A549 (cell line): ENCODE results near the gene OPN5.
A peak's percentile ranks its signal among the peaks of the same experiment; 100 is the strongest.

Source experiments
- CHD4 ChIP-seq: fragments of 200-600 bp; sonication (generic); IDR thresholded peaks from 2 replicates; pipeline ENCODE4 v1.6.1; 2016; ENCODE audit warnings: antibody characterized with exemption, mild to moderate bottlenecking, borderline replicate concordance
- CTCF ChIP-seq: fragments of >200 bp; sonication (Bioruptor Twin); formaldehyde crosslinking; IDR thresholded peaks from 3 replicates; pipeline ENCODE4 v1.5.1; 2016
- EP300 ChIP-seq, 2 experiments: fragments of >200 bp; sonication (Bioruptor Twin); formaldehyde crosslinking; IDR thresholded peaks; 2 replicates in 1 of 2; 3 replicates in 1 of 2; pipeline ENCODE4 v1.6.1; 2016 to 2017
- JUN ChIP-seq, 2 experiments: fragments of >200 bp; sonication (Bioruptor Twin); formaldehyde crosslinking; IDR thresholded peaks; 2 replicates in 1 of 2; 3 replicates in 1 of 2; pipeline ENCODE4 v1.6.1; 2016 to 2017
- JUNB ChIP-seq: fragments of >200 bp; sonication (Bioruptor Twin); formaldehyde crosslinking; IDR thresholded peaks from 2 replicates; pipeline ENCODE4 v1.6.1; 2016
- MAX ChIP-seq: IDR thresholded peaks from 2 replicates; pipeline ENCODE4 v1.6.1; 2012
- POLR2A ChIP-seq: IDR thresholded peaks from 2 replicates; pipeline ENCODE4 v1.6.1; 2012; ENCODE audit warnings: mild to moderate bottlenecking, low read length
- RAD21 ChIP-seq, 2 experiments: fragments of >200 bp in 1 of 2; sonication (Bioruptor Twin) in 1 of 2; formaldehyde crosslinking in 1 of 2; IDR thresholded peaks in 1 of 2; conservative IDR thresholded peaks in 1 of 2; 2 replicates in 1 of 2; 3 replicates in 1 of 2; pipeline ENCODE4 v1.6.1; 2012 to 2018; ENCODE audit warnings: inconsistent platforms in 1 of 2
- TP53 ChIP-seq: fragments of 250-450 bp; sonication (Bioruptor Pico); IDR thresholded peaks from 2 replicates; pipeline ENCODE4 v1.5.0; 2021; ENCODE audit warnings: mild to moderate bottlenecking, moderate library complexity
- ZFP36 ChIP-seq: fragments of 450-650 bp; IDR thresholded peaks from 2 replicates; pipeline ENCODE4 v1.6.1; 2014; ENCODE audit warnings: borderline replicate concordance; ENCODE audit not compliant: partially characterized antibody
- ZNF302 ChIP-seq: fragments of 250-450 bp; sonication (Bioruptor Pico); IDR thresholded peaks from 2 replicates; pipeline ENCODE4 v1.9.0; 2021; ENCODE audit warnings: inconsistent platforms, mild to moderate bottlenecking, moderate library complexity

GRCh38 chr6:47787620-47788497, 6.0 kb downstream of the OPN5 start:
- TF ChIP-seq ZNF302 (no peak), POLR2A (no peak), JUN (IDR thresholded peaks at IDR 0.05) (no peak), ZFP36 (no peak), CTCF (peak; percentile 87), TP53 (CRISPR knock-in tag) (no peak), RAD21 (conservative IDR thresholded peaks at IDR 0.05 in 1 of 2, IDR thresholded peaks at IDR 0.05 in 1 of 2) (peak; percentile 92 to 93), JUNB (no peak), MAX (no peak), CHD4 (no peak), EP300 (IDR thresholded peaks at IDR 0.05) (no peak)
